Gastroesophageal sphincter (tissue), 3 donors: ENCODE measurements around the gene OR5A2.

Experiments
- EP300 ChIP-seq: sonication (generic); formaldehyde crosslinking; IDR thresholded peaks from one replicate; pipeline ENCODE4 v1.6.1; 2017; ENCODE audit warnings: antibody characterized with exemption, mild to moderate bottlenecking
- TF ChIP-seq, protein P1 (sequence below), 4 experiments: fragments of 200-600 bp in 2 of 4; fragments of 450-650 bp in 2 of 4; sonication (generic) in 1 of 4; IDR thresholded peaks; one replicate each; pipeline ENCODE4 v1.5.1; 2017 to 2019; ENCODE audit warnings: antibody characterized with exemption in 4 of 4, mild to moderate bottlenecking in 2 of 4, moderate library complexity in 2 of 4

DNA sequence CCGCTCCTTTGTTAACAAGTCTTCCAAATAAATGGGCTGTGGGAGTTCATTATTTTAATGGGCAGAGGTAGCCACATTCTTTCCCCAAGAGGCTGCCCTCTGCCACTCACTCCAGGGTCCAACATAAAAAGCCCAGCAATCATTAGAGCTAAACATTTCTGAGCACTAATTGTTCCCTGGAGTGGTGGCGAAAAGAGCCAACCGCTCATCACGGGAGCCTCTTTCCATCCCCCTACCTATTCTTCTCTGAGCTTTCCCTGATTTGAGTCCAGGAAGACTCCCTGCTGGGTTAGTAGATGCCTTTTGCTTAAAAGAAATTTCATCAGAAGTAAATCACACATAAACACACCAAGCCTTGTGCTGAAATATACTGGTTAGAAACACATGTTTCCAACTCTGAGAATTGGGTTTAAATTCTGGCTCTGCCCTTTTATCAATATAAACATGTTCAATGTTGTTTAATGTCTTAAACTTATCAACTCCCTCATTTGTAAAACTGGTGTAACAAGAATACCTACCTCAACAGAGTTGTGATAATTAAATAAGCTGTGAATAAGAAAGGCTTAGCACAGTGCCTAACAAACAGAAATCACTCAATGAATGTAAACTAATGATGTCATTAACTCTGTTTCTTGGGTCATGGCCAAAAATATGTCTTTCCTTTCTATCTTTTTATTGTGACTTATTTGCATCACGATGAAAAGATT lies at the start of gene OR5A2:
- TF ChIP-seq, protein P1, sequence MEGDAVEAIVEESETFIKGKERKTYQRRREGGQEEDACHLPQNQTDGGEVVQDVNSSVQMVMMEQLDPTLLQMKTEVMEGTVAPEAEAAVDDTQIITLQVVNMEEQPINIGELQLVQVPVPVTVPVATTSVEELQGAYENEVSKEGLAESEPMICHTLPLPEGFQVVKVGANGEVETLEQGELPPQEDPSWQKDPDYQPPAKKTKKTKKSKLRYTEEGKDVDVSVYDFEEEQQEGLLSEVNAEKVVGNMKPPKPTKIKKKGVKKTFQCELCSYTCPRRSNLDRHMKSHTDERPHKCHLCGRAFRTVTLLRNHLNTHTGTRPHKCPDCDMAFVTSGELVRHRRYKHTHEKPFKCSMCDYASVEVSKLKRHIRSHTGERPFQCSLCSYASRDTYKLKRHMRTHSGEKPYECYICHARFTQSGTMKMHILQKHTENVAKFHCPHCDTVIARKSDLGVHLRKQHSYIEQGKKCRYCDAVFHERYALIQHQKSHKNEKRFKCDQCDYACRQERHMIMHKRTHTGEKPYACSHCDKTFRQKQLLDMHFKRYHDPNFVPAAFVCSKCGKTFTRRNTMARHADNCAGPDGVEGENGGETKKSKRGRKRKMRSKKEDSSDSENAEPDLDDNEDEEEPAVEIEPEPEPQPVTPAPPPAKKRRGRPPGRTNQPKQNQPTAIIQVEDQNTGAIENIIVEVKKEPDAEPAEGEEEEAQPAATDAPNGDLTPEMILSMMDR (IDR thresholded peaks at IDR 0.05) = no peak
- no peak for TF ChIP-seq EP300
